ENCODE data around the gene YAF2.
"Not testable (repeated sequence)": the region's sequence is repeated elsewhere in the genome, so short reads cannot be mapped to it uniquely, and the experiment has no call there.

The YAF2 gene

GRCh38 chr12:42267413-42268190 is 29.6 kb upstream of the YAF2 start:
- H3K9me3 ChIP-seq: no peaks in the 10 kb centered on the region
- no peaks in the 10 kb centered on the region for H3K27me3 ChIP-seq (ENCODE audit: low read depth)
- in situ Hi-C loops (cut with MboI; ENCODE audit: low sequenced_read_pairs): no loop called here
- no peak for DNase-seq (ENCODE audit: low spot score in 2 of 2)
- no peaks in the 10 kb centered on the region for H3K4me1 ChIP-seq
- H3K36me3 ChIP-seq (replicated peaks): no peaks in the 10 kb centered on the region
- H3K4me3 ChIP-seq: no peak overlapping the region

- Histone ChIP-seq H3K4me1 (no peaks in the 10 kb centered on the region), H3K9me3 (no peaks in the 10 kb centered on the region), H3K36me3 (replicated peaks) (no peaks in the 10 kb centered on the region), H3K4me3 (no peak overlapping the region), H3K27me3 (ENCODE audit: low read depth) (no peaks in the 10 kb centered on the region)
- no peak for DNase-seq (ENCODE audit: low spot score in 2 of 2)
- in situ Hi-C loops (cut with MboI; ENCODE audit: low sequenced_read_pairs): no loop called here
These were observed 28.7 kb upstream of the YAF2 start for GRCh38 chr12:42266579-42267230.

GRCh38 chr12:42262271-42262670 is 24.2 kb upstream of the YAF2 start:
- no peaks in the 10 kb centered on the region for H3K27me3 ChIP-seq (ENCODE audit: low read depth)
- no peaks in the 10 kb centered on the region for H3K9me3 ChIP-seq
- no peak overlapping the region for H3K4me3 ChIP-seq
- no peaks in the 10 kb centered on the region for H3K36me3 ChIP-seq (replicated peaks)
- in situ Hi-C loops (cut with MboI; ENCODE audit: low sequenced_read_pairs): no loop called here
- DNase-seq (ENCODE audit: low spot score in 2 of 2): no peak
- no peaks in the 10 kb centered on the region for H3K4me1 ChIP-seq

DNA sequence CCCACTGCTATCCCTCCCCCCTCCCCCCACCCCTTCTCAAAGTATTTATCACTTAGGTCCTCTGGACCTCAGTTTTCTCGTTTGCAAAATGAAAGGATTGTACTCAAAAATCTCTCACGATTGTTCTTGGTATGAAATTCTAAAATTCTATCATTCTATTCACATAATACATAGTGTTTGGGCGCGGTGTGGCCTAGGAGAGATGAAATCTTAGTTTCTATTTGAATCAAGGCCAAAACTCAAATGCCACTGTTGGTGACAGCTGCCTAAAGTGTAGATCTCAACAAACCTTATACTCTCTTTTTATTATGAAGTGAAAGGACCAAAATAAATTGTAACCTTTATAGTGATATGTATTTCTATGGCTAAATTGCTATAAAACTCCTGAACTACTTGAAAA is 23.7 kb upstream of the YAF2 start:
- Histone ChIP-seq H3K9me3 (no peaks in the 10 kb centered on the region), H3K4me1 (no peaks in the 10 kb centered on the region), H3K27me3 (ENCODE audit: low read depth) (no peaks in the 10 kb centered on the region), H3K4me3 (no peak overlapping the region), H3K36me3 (replicated peaks) (no peaks in the 10 kb centered on the region)
- no peak for DNase-seq (ENCODE audit: low spot score in 2 of 2)
- in situ Hi-C loops (cut with MboI; ENCODE audit: low sequenced_read_pairs): no loop called here

DNA sequence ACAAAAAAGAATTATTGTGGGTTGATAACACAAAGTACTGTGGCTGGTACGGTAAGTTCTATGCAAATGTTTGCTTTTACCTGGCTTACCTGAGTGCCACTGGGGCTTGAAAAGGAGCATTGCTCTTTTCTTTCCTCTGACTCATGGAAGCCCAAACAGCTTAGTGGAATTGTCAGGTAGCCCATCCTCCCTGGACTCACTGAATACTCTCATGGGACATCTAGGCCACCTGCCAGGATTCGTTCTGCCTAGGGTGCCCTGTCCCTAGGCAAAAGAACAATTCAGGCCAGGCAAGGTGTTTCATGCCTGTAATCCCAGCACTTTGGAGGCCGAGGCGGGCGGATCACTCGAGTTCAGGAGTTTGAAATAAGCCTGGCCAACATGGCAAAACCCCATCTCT is 22.5 kb upstream of the YAF2 start:
- in situ Hi-C loops (cut with MboI; ENCODE audit: low sequenced_read_pairs): no loop called here
- Histone ChIP-seq H3K27me3 (ENCODE audit: low read depth) (no peaks in the 10 kb centered on the region), H3K9me3 (no peaks in the 10 kb centered on the region), H3K36me3 (replicated peaks) (no peaks in the 10 kb centered on the region), H3K4me3 (no peak overlapping the region), H3K4me1 (no peaks in the 10 kb centered on the region)
- DNase-seq (ENCODE audit: low spot score in 2 of 2): no peak

- Histone ChIP-seq H3K36me3 (replicated peaks) (no peaks in the 10 kb centered on the region), H3K4me3 (no peak overlapping the region), H3K9me3 (no peaks in the 10 kb centered on the region), H3K4me1 (no peaks in the 10 kb centered on the region), H3K27me3 (ENCODE audit: low read depth) (no peaks in the 10 kb centered on the region)
- no peak for DNase-seq (ENCODE audit: low spot score in 2 of 2)
- in situ Hi-C loops (cut with MboI; ENCODE audit: low sequenced_read_pairs): no loop called here
These were observed 21.7 kb upstream of the YAF2 start for GRCh38 chr12:42259699-42260098.

DNA sequence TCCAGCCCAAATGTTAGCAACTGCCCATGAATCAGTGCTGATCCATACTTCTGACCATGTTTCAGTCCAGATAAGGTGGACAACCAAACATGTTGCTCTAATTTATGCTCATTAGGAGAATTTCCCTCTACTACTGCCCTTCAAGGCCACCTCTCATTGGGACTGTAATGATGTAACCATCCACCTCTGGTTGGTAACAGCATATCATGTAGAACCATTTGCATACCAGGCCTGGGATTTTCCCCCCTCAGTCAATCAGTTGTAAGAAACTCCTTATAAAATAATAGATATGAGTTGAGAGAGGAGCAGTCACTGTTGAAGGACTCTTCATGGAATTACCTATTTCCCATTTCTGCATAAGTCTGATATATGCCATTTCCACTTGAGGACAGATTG is 17.8 kb upstream of the YAF2 start:
- in situ Hi-C loops (cut with MboI; ENCODE audit: low sequenced_read_pairs): no loop called here
- peaks cover 2% of the 10 kb centered on the region; the same call in 1 of the 2 replicates for H3K27me3 ChIP-seq (ENCODE audit: low read depth)
- no peaks in the 10 kb centered on the region for H3K36me3 ChIP-seq (replicated peaks)
- H3K9me3 ChIP-seq: no peaks in the 10 kb centered on the region
- no peak for DNase-seq (ENCODE audit: low spot score in 2 of 2)
- no peak overlapping the region for H3K4me3 ChIP-seq
- H3K4me1 ChIP-seq: no peaks in the 10 kb centered on the region

- Histone ChIP-seq H3K4me1 (no peaks in the 10 kb centered on the region), H3K4me3 (no peak overlapping the region), H3K27me3 (ENCODE audit: low read depth) (peaks cover 2% of the 10 kb centered on the region; the same call in 1 of the 2 replicates), H3K9me3 (no peaks in the 10 kb centered on the region), H3K36me3 (replicated peaks) (no peaks in the 10 kb centered on the region)
- DNase-seq (ENCODE audit: low spot score in 2 of 2): no peak
- in situ Hi-C loops (cut with MboI; ENCODE audit: low sequenced_read_pairs): no loop called here
These were observed 17.3 kb upstream of the YAF2 start for GRCh38 chr12:42255221-42255865.

DNA sequence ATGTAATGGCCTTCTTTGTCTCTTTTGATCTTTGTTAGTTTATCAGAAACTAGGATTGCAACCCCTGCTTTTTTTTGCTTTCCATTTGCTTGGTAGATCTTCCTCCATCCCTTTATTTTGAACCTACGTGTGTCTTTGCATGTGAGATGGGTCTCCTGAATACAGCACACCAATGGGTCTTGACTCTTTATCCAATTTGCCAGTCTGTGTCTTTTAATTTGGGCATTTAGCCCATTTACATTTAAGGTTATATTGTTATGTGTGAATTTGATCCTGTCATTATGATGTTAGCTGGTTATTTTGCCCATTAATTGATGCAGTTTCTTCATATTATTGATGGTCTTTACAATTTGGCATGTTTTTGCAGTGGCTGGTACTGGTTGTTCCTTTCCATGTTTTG is 14.6 kb upstream of the YAF2 start:
- H3K4me3 ChIP-seq; in situ Hi-C loops (cut with MboI; ENCODE audit: low sequenced_read_pairs); H3K4me1 ChIP-seq; DNase-seq (ENCODE audit: low spot score in 2 of 2); H3K27me3 ChIP-seq (ENCODE audit: low read depth); H3K9me3 ChIP-seq; H3K36me3 ChIP-seq (replicated peaks): not testable (repeated sequence)

DNA sequence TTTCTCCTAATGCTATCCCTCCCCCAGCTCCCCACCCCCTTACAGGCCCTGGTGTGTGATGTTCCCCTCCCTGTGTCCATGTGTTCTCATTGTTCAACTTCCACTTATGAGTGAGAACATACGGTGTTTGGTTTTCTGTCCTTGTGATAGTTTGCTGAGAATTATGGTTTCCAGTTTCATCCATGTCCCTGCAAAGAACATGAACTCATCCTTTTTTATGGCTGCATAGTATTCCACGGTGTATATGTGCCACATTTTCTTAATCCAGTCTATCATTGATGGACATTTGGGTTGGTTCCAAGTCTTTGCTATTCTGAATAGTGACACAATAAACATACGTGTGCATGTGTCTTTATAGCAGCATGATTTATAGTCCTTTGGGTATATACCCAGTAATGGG is 11.0 kb upstream of the YAF2 start:
- H3K4me3 ChIP-seq; in situ Hi-C loops (cut with MboI; ENCODE audit: low sequenced_read_pairs); H3K4me1 ChIP-seq; DNase-seq (ENCODE audit: low spot score in 2 of 2); H3K9me3 ChIP-seq; H3K36me3 ChIP-seq (replicated peaks); H3K27me3 ChIP-seq (ENCODE audit: low read depth): not testable (repeated sequence)

DNA sequence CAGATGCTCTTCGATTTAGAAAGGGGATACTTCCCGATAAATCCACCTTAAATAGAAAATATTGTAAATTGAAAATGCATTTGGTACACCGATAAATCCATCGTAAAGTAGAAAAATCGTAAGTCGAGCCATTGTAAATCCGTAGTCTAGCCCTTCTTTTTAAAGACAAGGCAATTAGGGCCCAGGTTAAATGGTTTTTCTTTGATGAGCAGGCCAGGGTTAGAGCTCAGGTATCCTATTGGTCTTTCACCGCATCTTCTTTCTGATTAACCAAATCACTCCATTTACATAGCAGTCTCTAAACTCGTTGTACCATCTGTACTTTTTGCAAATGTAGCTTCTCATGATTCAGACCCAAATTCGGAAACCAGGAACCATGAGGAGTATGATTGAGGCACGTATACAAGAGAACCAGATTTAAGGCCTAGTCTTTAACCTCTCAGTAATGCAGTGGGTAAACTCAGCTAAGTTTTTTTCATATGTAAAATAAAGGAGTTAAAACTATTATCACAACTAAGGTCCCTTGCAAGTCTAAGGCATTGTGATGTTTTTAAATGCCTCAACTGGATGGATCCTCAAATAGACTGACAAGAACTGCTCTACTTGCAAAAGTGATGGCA is 2.2 kb upstream of the YAF2 start:
- Histone ChIP-seq H3K4me3 (no peak overlapping the region), H3K27me3 (ENCODE audit: low read depth) (no peaks in the 10 kb centered on the region), H3K36me3 (replicated peaks) (no peaks in the 10 kb centered on the region; the same call in none of the 2 replicates), H3K4me1 (peaks cover 35% of the 10 kb centered on the region), H3K9me3 (no peaks in the 10 kb centered on the region)
- peak in 1 of 2 experiments; percentile 90 for DNase-seq (ENCODE audit: low spot score in 2 of 2)
- in situ Hi-C loops (cut with MboI; ENCODE audit: low sequenced_read_pairs): no loop called here

GRCh38 chr12:42237853-42238239 is 202 bp downstream of the YAF2 start:
- Histone ChIP-seq H3K4me3 (peak overlapping the region; percentile 50), H3K4me1 (peaks cover 35% of the 10 kb centered on the region), H3K27me3 (ENCODE audit: low read depth) (no peaks in the 10 kb centered on the region), H3K9me3 (no peaks in the 10 kb centered on the region), H3K36me3 (replicated peaks) (no peaks in the 10 kb centered on the region; the same call in none of the 2 replicates)
- no peak for DNase-seq (ENCODE audit: low spot score in 2 of 2)
- in situ Hi-C loops (cut with MboI; ENCODE audit: low sequenced_read_pairs): no loop called here

GRCh38 chr12:42237052-42237852 is 796 bp downstream of the YAF2 start:
- peak; percentile 65 to 82 for DNase-seq (ENCODE audit: low spot score in 2 of 2)
- in situ Hi-C loops (cut with MboI; ENCODE audit: low sequenced_read_pairs): no loop called here
- Histone ChIP-seq H3K4me1 (peaks cover 35% of the 10 kb centered on the region), H3K9me3 (no peaks in the 10 kb centered on the region), H3K36me3 (replicated peaks) (no peaks in the 10 kb centered on the region; the same call in none of the 2 replicates), H3K4me3 (peak overlapping the region; percentile 49), H3K27me3 (ENCODE audit: low read depth) (no peaks in the 10 kb centered on the region)

Measured in HAP-1 (cell line).